Epithelial cell of esophagus (primary cell): Measurements from ENCODE around the gene PRG3.

Experiments
- DNase-seq: peaks from one replicate; pipeline ENCODE4 v3.0.0; 2010; ENCODE audit warnings: low read depth
- H3K4me3 ChIP-seq: 2 replicates; pipeline ENCODE4 v1.5.1; 2011; ENCODE audit warnings: mild to moderate bottlenecking, low read length, control low read depth
- TF ChIP-seq, protein P1 (sequence below): IDR thresholded peaks from 2 replicates; pipeline ENCODE4 v1.5.1; 2011; ENCODE audit warnings: low read depth, mild to moderate bottlenecking, low read length, control low read depth, inconsistent platforms; ENCODE audit not compliant: insufficient read depth; ENCODE audit errors: missing control alignments

PRG3 gene

DNA sequence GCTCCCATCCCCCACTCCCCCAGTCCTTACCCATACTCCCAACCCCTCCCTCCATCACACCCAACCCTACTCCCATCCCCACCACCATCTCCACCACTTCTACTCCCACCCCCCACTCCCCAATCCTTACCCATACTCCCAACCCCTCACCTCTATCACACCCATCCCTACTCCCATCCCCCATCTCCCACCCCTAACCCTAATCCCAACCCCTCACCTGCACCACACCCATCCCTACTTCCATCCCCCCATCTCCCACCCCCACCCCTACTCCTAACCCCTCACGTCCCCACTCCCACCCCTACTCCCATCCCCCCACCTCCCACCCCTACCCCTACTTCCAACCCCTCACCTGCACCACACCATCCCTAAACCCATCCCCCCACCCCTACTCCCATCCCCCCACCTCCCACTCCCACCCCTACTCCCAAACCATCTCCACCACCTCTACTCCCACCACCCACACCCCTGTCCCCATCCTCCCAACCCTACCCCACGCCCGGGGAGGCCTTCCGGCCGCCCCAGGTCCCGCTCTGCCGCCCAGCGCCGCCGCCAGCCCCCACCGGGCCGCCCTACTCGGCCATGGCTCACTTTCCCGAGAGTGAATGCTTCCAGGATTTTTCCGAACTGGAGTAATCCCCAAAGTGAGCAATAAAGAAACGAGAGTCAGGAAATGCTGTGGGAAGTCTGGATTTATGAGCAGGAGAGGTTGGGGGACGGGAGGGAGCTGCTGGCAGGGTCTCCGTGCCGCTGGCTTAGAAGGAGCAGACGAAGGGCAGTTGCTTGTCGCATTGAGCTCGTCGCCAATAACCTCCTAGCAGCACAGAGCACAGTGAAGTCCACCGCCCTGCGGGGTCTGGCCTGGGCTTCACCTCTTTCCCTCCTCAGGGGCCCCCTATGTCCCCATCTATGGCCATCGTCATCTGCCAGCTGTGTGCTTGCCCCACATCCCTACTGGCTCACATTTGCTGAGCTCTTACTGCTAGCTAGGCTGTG lies 4.6 kb downstream of the PRG3 start:
- TF ChIP-seq, protein P1, sequence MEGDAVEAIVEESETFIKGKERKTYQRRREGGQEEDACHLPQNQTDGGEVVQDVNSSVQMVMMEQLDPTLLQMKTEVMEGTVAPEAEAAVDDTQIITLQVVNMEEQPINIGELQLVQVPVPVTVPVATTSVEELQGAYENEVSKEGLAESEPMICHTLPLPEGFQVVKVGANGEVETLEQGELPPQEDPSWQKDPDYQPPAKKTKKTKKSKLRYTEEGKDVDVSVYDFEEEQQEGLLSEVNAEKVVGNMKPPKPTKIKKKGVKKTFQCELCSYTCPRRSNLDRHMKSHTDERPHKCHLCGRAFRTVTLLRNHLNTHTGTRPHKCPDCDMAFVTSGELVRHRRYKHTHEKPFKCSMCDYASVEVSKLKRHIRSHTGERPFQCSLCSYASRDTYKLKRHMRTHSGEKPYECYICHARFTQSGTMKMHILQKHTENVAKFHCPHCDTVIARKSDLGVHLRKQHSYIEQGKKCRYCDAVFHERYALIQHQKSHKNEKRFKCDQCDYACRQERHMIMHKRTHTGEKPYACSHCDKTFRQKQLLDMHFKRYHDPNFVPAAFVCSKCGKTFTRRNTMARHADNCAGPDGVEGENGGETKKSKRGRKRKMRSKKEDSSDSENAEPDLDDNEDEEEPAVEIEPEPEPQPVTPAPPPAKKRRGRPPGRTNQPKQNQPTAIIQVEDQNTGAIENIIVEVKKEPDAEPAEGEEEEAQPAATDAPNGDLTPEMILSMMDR, result no peak
- no peak for DNase-seq
- H3K4me3 ChIP-seq, result no peak overlapping the region

- no peak for DNase-seq
- TF ChIP-seq, protein P1, result no peak
- no peak overlapping the region for H3K4me3 ChIP-seq
Measured at GRCh38 chr11:57375490-57375889, 5.5 kb downstream of the PRG3 start.

- DNase-seq, result no peak
- TF ChIP-seq, protein P1, result no peak
- H3K4me3 ChIP-seq, result no peak overlapping the region
Measured at GRCh38 chr11:57374966-57375365, 6.0 kb downstream of the PRG3 start.

DNA sequence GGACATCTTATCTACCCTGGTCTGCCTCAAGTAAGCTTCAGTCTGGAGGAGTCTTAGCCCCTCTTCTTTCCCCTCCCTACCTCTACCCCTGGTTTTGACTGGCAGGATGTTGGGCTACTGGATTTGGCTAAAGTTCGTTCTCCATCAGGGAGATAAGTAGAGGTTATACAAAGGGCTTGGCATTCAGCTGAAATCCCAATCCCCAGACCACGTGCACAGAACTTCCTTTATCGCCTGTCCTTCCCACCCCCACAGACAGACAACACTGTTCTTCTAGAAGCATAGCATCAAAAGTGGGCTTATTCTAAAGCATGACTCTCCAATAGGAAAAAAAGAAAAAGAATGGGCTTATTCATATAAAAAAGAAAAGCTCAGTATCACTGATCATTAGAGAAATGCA lies 7.8 kb downstream of the PRG3 start:
- H3K4me3 ChIP-seq, result no peak overlapping the region
- DNase-seq, result no peak
- TF ChIP-seq, protein P1, result no peak

- DNase-seq, result no peak
- H3K4me3 ChIP-seq, result no peak overlapping the region
- TF ChIP-seq, protein P1, result no peak
Measured at GRCh38 chr11:57370941-57371340, 10.0 kb downstream of the PRG3 start.

DNA sequence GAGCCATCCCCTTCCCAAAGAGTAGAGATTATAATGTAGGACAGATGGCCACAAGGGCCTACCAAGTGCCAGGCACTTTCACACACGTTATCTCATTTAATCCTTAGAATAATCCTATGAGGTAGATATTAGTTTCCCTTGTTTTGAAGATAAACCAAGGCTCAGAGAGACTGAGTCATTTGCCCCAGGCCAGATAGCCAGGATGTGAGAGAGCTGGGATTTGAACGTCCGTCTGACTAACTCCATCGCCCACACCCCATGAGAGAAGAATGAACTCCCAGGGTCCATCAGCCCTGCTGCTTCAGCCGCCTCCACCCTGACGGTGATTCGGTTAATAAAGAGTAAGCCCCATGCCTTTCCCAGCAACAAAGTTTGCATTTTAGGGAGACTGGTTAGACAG lies 10.7 kb downstream of the PRG3 start:
- DNase-seq, result peak; percentile 94
- H3K4me3 ChIP-seq, result no peak overlapping the region
- TF ChIP-seq, protein P1, result no peak

GRCh38 chr11:57368845-57369232 lies 12.1 kb downstream of the PRG3 start:
- no peak overlapping the region for H3K4me3 ChIP-seq
- DNase-seq, result no peak
- TF ChIP-seq, protein P1, result no peak
